GM19240 (cell line): ENCODE data around the gene DENND1A.

Source experiments
- DNase-seq: peaks from one replicate; pipeline ENCODE4 v3.0.0; 2011; ENCODE audit warnings: low spot score; ENCODE audit not compliant: insufficient read length

The DENND1A gene

GRCh38 chr9:123772967-123773366, 157.0 kb downstream of the DENND1A start:
- no peak for DNase-seq

- DNase-seq: no peak
Measured at GRCh38 chr9:123772374-123772773, 157.6 kb downstream of the DENND1A start.

GRCh38 chr9:123771690-123772089, 158.2 kb downstream of the DENND1A start:
- no peak for DNase-seq

- DNase-seq: no peak
Measured at GRCh38 chr9:123769719-123770118, 160.2 kb downstream of the DENND1A start.

- no peak for DNase-seq
Measured at GRCh38 chr9:123763910-123764588, 165.9 kb downstream of the DENND1A start.

- no peak for DNase-seq
Measured at GRCh38 chr9:123761905-123762605, 167.9 kb downstream of the DENND1A start.

GRCh38 chr9:123757960-123758359, 172.0 kb downstream of the DENND1A start:
- no peak for DNase-seq

- DNase-seq: no peak
Measured at GRCh38 chr9:123757547-123757946, 172.4 kb downstream of the DENND1A start.

GRCh38 chr9:123756484-123757106, 173.3 kb downstream of the DENND1A start:
- DNase-seq: no peak

- no peak for DNase-seq
Measured at GRCh38 chr9:123753669-123754258, 176.2 kb downstream of the DENND1A start.

GRCh38 chr9:123753016-123753415, 176.9 kb downstream of the DENND1A start:
- no peak for DNase-seq

- DNase-seq: peak; percentile 35
Measured at GRCh38 chr9:123749580-123750202, 180.2 kb downstream of the DENND1A start.

GRCh38 chr9:123746765-123747164, 183.2 kb downstream of the DENND1A start:
- no peak for DNase-seq

- no peak for DNase-seq
Measured at GRCh38 chr9:123745933-123746332, 184.0 kb downstream of the DENND1A start.

GRCh38 chr9:123745451-123745850, 184.5 kb downstream of the DENND1A start:
- no peak for DNase-seq

GRCh38 chr9:123743737-123744136, 186.2 kb downstream of the DENND1A start:
- DNase-seq: no peak

- no peak for DNase-seq
Measured at GRCh38 chr9:123742009-123742767, 187.7 kb downstream of the DENND1A start.

GRCh38 chr9:123741214-123741613, 188.7 kb downstream of the DENND1A start:
- DNase-seq: no peak

GRCh38 chr9:123739902-123740301, 190.0 kb downstream of the DENND1A start:
- DNase-seq: no peak

GRCh38 chr9:123739387-123739786, 190.5 kb downstream of the DENND1A start:
- no peak for DNase-seq

GRCh38 chr9:123738648-123739047, 191.3 kb downstream of the DENND1A start:
- no peak for DNase-seq
